Measurements from ENCODE around the gene ARHGAP4.

Gene ARHGAP4

GRCh38 chrX:153924149-153924861 lies 1.8 kb downstream of the ARHGAP4 start:
- DNase-seq, result peak; percentile 33 to 46

GRCh38 chrX:153922932-153923857 lies 2.9 kb downstream of the ARHGAP4 start:
- DNase-seq, result peak in 1 of 2 experiments; percentile 36

GRCh38 chrX:153921511-153922446 lies 4.3 kb downstream of the ARHGAP4 start:
- no peak for DNase-seq

- DNase-seq, result no peak
These were observed 5.0 kb downstream of the ARHGAP4 start for GRCh38 chrX:153921070-153921469.

GRCh38 chrX:153920546-153920945 lies 5.5 kb downstream of the ARHGAP4 start:
- no peak for DNase-seq

- DNase-seq, result no peak
These were observed 6.8 kb downstream of the ARHGAP4 start for GRCh38 chrX:153919281-153919680.

- no peak for DNase-seq
These were observed 8.2 kb downstream of the ARHGAP4 start for GRCh38 chrX:153917869-153918268.

GRCh38 chrX:153913701-153914100 lies 12.4 kb downstream of the ARHGAP4 start:
- no peak for DNase-seq

- no peak for DNase-seq
These were observed 12.9 kb downstream of the ARHGAP4 start for GRCh38 chrX:153913211-153913610.

- DNase-seq, result no peak
These were observed 14.3 kb downstream of the ARHGAP4 start for GRCh38 chrX:153911798-153912197.

GRCh38 chrX:153910446-153910845 lies 15.6 kb downstream of the ARHGAP4 start:
- no peak for DNase-seq

GRCh38 chrX:153909980-153910360 lies 16.1 kb downstream of the ARHGAP4 start:
- no peak for DNase-seq

- no peak for DNase-seq
These were observed 16.8 kb downstream of the ARHGAP4 start for GRCh38 chrX:153909024-153909979.

- DNase-seq, result no peak
These were observed 17.7 kb downstream of the ARHGAP4 start for GRCh38 chrX:153908219-153908860.

GRCh38 chrX:153907456-153907855 lies 18.6 kb downstream of the ARHGAP4 start:
- DNase-seq, result no peak

GRCh38 chrX:153906126-153906917 lies 19.7 kb downstream of the ARHGAP4 start:
- no peak for DNase-seq

GRCh38 chrX:153905481-153906095 lies 20.5 kb downstream of the ARHGAP4 start:
- DNase-seq, result peak in 1 of 2 experiments; percentile 30

GRCh38 chrX:153903991-153904957 lies 21.8 kb downstream of the ARHGAP4 start, which contains the start of gene AVPR2:
TSS of gene AVPR2 (plus strand) at chrX:153904673. CDS start at chrX:153905146, 473 bp downstream.
- DNase-seq, result no peak
